ENCODE data around the gene LIPH.
"Not testable (repeated sequence)": the region's sequence is repeated elsewhere in the genome, so short reads cannot be mapped to it uniquely, and the experiment has no call there.

The LIPH gene

DNA sequence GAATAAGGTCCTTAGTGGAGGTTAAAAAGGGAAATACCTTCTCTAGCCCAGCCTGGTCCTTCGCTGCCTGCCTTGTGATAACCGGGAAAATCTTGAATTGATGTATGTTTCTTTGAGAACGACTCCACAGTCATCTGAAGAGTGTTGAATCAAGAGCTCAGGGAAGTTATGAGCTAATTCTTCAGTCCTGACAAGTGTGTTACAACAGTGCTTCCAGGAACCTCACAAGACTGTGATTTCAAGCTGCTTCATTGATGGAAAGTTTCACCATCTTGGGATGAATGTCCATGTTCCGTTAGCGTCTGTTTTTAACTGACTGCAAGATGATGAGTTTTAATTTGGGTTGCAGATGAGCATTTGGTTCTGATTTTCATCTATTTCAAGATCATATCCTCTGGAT lies 66.0 kb downstream of the LIPH start:
- Histone ChIP-seq H3K4me2 (ENCODE audit: low read length) (no peak overlapping the region), H2AFZ (ENCODE audit: low read depth, low read length) (no peak overlapping the region), H3K9ac (ENCODE audit: low read length) (no peak overlapping the region), H3K9me3 (ENCODE audit: insufficient read depth, low read length) (no peaks in the 10 kb centered on the region), H3K27ac (ENCODE audit: low read length) (no peak overlapping the region), H3K4me1 (ENCODE audit: low read length) (no peaks in the 10 kb centered on the region), H3K4me3 (ENCODE audit: low read length) (no peak overlapping the region), H3K79me2 (ENCODE audit: low read length) (no peaks in the 10 kb centered on the region), H4K20me1 (ENCODE audit: insufficient read depth, low read length) (0 out of 2 replicates have a peak, but pooled peaks cover 2% of the 10 kb centered on the region), H3K27me3 (ENCODE audit: low read depth, low read length) (no peaks in the 10 kb centered on the region), H3K36me3 (replicated peaks; ENCODE audit: low read depth, low read length) (peaks cover 41% of the 10 kb centered on the region)
- TF ChIP-seq, protein P1, sequence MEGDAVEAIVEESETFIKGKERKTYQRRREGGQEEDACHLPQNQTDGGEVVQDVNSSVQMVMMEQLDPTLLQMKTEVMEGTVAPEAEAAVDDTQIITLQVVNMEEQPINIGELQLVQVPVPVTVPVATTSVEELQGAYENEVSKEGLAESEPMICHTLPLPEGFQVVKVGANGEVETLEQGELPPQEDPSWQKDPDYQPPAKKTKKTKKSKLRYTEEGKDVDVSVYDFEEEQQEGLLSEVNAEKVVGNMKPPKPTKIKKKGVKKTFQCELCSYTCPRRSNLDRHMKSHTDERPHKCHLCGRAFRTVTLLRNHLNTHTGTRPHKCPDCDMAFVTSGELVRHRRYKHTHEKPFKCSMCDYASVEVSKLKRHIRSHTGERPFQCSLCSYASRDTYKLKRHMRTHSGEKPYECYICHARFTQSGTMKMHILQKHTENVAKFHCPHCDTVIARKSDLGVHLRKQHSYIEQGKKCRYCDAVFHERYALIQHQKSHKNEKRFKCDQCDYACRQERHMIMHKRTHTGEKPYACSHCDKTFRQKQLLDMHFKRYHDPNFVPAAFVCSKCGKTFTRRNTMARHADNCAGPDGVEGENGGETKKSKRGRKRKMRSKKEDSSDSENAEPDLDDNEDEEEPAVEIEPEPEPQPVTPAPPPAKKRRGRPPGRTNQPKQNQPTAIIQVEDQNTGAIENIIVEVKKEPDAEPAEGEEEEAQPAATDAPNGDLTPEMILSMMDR (IDR thresholded peaks at IDR 0.05; ENCODE audit: low read depth, low read length): no peak
- TF ChIP-seq EZH2phosphoT487 (IDR thresholded peaks at IDR 0.05; ENCODE audit: low read depth): no peak

DNA sequence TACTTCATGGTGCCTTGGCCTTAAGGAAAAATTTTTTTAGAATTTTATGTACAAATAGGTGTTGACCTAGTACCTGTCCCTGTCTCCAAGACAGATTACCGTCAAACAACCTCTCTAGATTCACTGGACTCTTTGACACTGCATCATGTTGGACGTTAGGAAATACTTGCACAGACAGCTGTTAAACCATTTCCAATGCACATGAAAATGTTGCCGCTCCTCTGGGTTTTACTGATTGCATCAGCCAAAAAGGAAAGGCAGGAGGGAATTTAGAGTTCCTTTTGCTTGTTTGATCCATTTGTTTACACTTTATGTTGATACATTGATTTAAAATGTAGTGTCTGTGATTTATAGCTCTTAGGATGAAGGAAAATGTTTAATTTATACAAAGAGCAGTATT lies 68.1 kb downstream of the LIPH start:
- Histone ChIP-seq H4K20me1 (ENCODE audit: insufficient read depth, low read length) (0 out of 2 replicates have a peak, but pooled peaks cover 2% of the 10 kb centered on the region), H3K4me2 (ENCODE audit: low read length) (no peak overlapping the region), H3K27ac (ENCODE audit: low read length) (no peak overlapping the region), H2AFZ (ENCODE audit: low read depth, low read length) (no peak overlapping the region), H3K9me3 (ENCODE audit: insufficient read depth, low read length) (no peaks in the 10 kb centered on the region), H3K27me3 (ENCODE audit: low read depth, low read length) (no peaks in the 10 kb centered on the region), H3K4me3 (ENCODE audit: low read length) (no peak overlapping the region), H3K79me2 (ENCODE audit: low read length) (no peaks in the 10 kb centered on the region), H3K4me1 (ENCODE audit: low read length) (no peaks in the 10 kb centered on the region), H3K9ac (ENCODE audit: low read length) (no peak overlapping the region), H3K36me3 (replicated peaks; ENCODE audit: low read depth, low read length) (peaks cover 27% of the 10 kb centered on the region)
- no peak for TF ChIP-seq EZH2phosphoT487 (IDR thresholded peaks at IDR 0.05; ENCODE audit: low read depth)
- TF ChIP-seq, protein P1 (IDR thresholded peaks at IDR 0.05; ENCODE audit: low read depth, low read length): no peak

DNA sequence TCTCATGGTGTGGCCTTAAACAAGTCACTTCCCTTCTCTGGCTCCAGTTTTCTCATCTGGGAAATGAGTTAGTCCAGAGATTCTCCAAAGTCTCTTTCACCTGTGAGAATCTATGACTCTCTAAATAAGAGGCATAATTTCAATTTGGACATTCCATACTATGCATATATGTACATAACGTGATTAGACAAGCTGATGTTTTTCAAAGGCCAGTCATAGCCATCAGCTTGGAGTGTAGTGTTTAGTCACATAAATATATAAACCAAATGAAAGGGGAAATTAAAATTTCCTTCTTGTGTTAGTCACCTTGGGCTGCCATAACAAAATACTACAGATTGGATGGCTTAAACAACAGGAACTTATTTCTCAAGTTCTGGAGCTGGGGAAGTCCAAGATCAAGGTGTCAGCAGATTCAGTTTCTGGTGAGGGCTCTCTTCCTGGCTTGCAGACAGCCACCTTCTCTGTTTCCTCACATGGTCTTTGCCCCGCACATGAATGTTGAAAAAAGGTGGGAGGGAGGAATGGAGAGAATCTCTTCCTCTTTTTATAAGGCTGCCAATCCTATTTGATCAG lies 72.9 kb downstream of the LIPH start:
- H3K79me2 ChIP-seq (ENCODE audit: low read length): no peaks in the 10 kb centered on the region
- TF ChIP-seq, protein P1 (IDR thresholded peaks at IDR 0.05; ENCODE audit: low read depth, low read length): no peak
- no peak for TF ChIP-seq EZH2phosphoT487 (IDR thresholded peaks at IDR 0.05; ENCODE audit: low read depth)

DNA sequence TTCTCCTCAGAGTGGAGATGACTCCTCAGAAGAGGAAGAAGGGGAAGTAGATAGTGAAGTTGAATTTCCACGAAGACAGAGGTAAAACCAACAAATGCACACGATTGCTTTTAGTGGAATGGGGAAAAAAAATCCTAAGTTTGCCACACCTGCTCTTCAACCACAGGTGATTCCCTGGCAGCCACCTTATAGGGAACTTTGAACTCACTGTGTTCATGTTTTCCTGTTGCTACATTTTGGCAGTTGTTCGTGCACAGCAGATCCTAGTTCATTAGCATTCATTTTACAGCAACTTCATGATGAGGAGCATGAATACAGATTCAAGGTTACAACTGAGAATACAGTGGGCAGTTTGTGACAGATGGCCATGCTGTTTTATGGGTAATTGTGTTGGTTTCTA lies 75.1 kb downstream of the LIPH start:
- Histone ChIP-seq H4K20me1 (ENCODE audit: insufficient read depth, low read length) (no peaks in the 10 kb centered on the region), H3K36me3 (replicated peaks; ENCODE audit: low read depth, low read length) (peaks cover 3% of the 10 kb centered on the region), H3K4me1 (ENCODE audit: low read length) (no peaks in the 10 kb centered on the region), H3K27ac (ENCODE audit: low read length) (no peak overlapping the region), H3K4me2 (ENCODE audit: low read length) (no peak overlapping the region), H2AFZ (ENCODE audit: low read depth, low read length) (no peak overlapping the region), H3K27me3 (ENCODE audit: low read depth, low read length) (no peaks in the 10 kb centered on the region), H3K9ac (ENCODE audit: low read length) (no peak overlapping the region), H3K79me2 (ENCODE audit: low read length) (no peaks in the 10 kb centered on the region), H3K4me3 (ENCODE audit: low read length) (no peak overlapping the region), H3K9me3 (ENCODE audit: insufficient read depth, low read length) (no peaks in the 10 kb centered on the region)
- TF ChIP-seq, protein P1 (IDR thresholded peaks at IDR 0.05; ENCODE audit: low read depth, low read length): no peak
- no peak for TF ChIP-seq EZH2phosphoT487 (IDR thresholded peaks at IDR 0.05; ENCODE audit: low read depth)

More for the DNA sequence above, 72.9 kb downstream of the LIPH start:
- Histone ChIP-seq H3K9ac (ENCODE audit: low read length) (no peak overlapping the region), H3K27ac (ENCODE audit: low read length) (no peak overlapping the region), H3K4me3 (ENCODE audit: low read length) (no peak overlapping the region), H3K27me3 (ENCODE audit: low read depth, low read length) (no peaks in the 10 kb centered on the region), H4K20me1 (ENCODE audit: insufficient read depth, low read length) (no peaks in the 10 kb centered on the region), H3K4me2 (ENCODE audit: low read length) (no peak overlapping the region), H3K9me3 (ENCODE audit: insufficient read depth, low read length) (no peaks in the 10 kb centered on the region), H3K36me3 (replicated peaks; ENCODE audit: low read depth, low read length) (peaks cover 6% of the 10 kb centered on the region), H3K4me1 (ENCODE audit: low read length) (no peaks in the 10 kb centered on the region), H2AFZ (ENCODE audit: low read depth, low read length) (no peak overlapping the region)

DNA sequence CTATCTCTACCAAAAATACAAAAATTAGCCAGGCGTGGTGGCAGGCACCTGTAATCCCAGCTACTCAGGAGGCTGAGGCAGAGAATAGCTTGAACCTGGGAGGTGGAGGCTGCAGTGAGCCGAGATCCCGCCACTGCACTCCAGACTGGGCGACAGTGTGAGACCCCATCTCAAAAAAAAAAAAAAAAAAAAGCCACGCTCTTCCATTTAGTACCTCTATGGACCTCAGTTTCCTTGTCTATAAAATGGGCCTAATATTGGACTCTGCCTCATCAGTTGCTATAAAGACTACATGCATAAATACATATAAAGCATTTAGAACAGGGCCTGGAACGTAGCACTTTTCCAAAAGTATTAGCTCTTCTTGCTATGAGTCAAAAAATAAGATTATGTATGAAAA lies 77.5 kb downstream of the LIPH start:
- not testable (repeated sequence) for H3K27me3 ChIP-seq (ENCODE audit: low read depth, low read length); H3K4me1 ChIP-seq (ENCODE audit: low read length); H3K9me3 ChIP-seq (ENCODE audit: insufficient read depth, low read length); H3K4me3 ChIP-seq (ENCODE audit: low read length); H4K20me1 ChIP-seq (ENCODE audit: insufficient read depth, low read length); H3K27ac ChIP-seq (ENCODE audit: low read length); H3K79me2 ChIP-seq (ENCODE audit: low read length); H3K9ac ChIP-seq (ENCODE audit: low read length); H3K36me3 ChIP-seq (replicated peaks; ENCODE audit: low read depth, low read length); H3K4me2 ChIP-seq (ENCODE audit: low read length); H2AFZ ChIP-seq (ENCODE audit: low read depth, low read length)

Data from OCI-LY3 (cell line).